Activated CD4-positive, alpha-beta T cell treated with anti-CD3 and anti-CD28 coated beads, Interleukin-2, amount 10 ng/mL, durations not matched to agents 24 days and 14 days (primary cell): ENCODE data around the gene GLB1L2. TPM values are rescaled to one million over a fixed set of nuclear protein-coding genes. Genes with fewer than 3 reads are reported as not detected.

Source experiments
- total RNA-seq: library from RNA; stranded (reverse); gene quantifications from 2 replicates; pipeline ENCODE4 v1.2.3, GENCODE V29; 2022

The GLB1L2 gene
- total RNA-seq, 1 donor from 2014 or later = 11.2 TPM

Other genes starting within 250 kb of the GLB1L2 start
- gene NCAPD3, start 108.0 kb upstream of the GLB1L2 start, total RNA-seq = 108 and 111 TPM in 2 replicates
- gene VPS26B, start 107.3 kb upstream of the GLB1L2 start, total RNA-seq = 41.6 and 42.6 TPM in 2 replicates
- gene THYN1, start 78.6 kb upstream of the GLB1L2 start, total RNA-seq = 61.6 and 69.1 TPM in 2 replicates
- 26.0 and 26.7 TPM in 2 replicates for gene ACAD8, start 78.4 kb upstream of the GLB1L2 start, total RNA-seq
- gene GLB1L3, start 55.6 kb upstream of the GLB1L2 start, total RNA-seq = 16.5 and 17.0 TPM in 2 replicates
- 0.16 and 0.28 TPM in 2 replicates for gene B3GAT1, start 80.3 kb downstream of the GLB1L2 start, total RNA-seq